ENCODE data around the gene TIMM17A. TPM values are rescaled to one million over a fixed set of nuclear protein-coding genes. Genes with fewer than 3 reads are reported as not detected.
A peak's percentile ranks its signal among the peaks of the same experiment; 100 is the strongest.

The TIMM17A gene
- total RNA-seq, 1 donor from 2014 or later = 37.5 TPM

GRCh38 chr1:201983380-201983805 lies 28.1 kb downstream of the TIMM17A start:
- DNase-seq (ENCODE audit: low spot score) = no peak

- DNase-seq (ENCODE audit: low spot score) = no peak
Observed at GRCh38 chr1:201984446-201984845, 29.1 kb downstream of the TIMM17A start.

DNA sequence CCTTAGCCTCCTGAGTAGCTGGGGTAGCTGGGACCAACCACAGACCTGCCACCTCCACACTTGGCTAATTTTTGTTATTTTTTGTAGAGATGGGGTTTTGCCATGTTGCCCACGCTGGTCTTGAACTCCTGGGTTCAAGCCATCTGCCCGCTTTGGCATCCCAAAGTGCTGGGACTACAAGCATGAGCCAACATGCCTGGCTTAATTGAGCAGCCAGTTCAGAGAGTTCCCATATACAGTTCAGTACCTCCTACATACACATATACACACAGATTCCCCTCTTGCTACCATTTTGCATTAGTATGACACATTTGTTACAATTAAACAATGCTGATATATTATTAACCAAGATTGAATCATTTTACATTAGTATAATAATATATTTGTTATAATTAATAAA lies 30.1 kb downstream of the TIMM17A start:
- no peak for DNase-seq (ENCODE audit: low spot score)

- no peak for DNase-seq (ENCODE audit: low spot score)
Observed at GRCh38 chr1:201988601-201989000, 33.3 kb downstream of the TIMM17A start.

GRCh38 chr1:201989354-201990128 lies 34.2 kb downstream of the TIMM17A start:
- DNase-seq (ENCODE audit: low spot score) = no peak

DNA sequence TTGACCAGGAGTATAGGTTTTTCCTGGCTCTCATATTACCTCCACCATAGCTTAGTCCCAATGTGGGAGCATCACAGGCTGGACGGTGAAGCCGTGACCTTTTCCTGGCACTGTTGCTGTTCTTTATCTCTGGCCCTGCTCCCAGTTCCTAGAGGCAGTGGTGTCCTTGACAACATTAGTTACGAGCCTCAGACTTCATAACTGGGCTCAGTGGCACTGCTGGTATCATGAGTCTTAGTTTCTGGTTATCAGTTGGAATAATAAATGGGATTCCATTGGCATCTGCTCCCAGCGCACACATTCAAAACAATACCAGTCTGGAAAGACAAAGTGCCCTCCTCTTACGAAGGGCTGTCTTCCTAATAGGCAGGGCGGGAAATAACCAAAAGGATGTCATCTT lies 35.1 kb downstream of the TIMM17A start:
- DNase-seq (ENCODE audit: low spot score) = no peak

DNA sequence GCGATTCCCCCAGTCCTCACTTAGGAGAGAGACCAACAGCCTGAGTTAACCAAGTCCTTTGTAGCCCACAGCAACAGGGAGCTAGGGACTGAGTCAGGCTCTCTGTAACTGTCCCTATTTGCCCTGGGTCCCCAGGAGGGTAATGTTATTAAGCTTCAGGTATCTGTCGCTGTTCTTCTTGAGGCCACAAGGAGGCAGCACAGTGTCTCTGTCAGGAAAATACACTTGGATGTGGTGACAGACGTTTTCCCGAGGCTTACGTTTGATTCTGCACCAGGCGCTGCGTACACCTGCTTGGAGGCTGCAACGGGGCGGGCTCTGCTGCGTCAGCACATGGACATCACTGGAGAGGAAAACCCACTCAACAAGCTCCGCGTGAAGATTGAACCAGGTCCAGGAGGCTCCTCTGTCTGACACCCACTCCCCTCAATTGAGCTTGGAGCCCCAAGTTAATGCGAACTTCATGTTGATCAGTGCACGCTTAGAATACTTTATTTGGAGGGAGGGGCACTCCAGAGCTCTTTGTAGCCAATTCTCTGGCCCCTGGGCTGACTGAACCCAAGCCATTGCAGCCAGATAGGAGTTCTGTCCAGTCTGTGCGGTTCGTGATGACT lies 44.4 kb downstream of the TIMM17A start:
- DNase-seq (ENCODE audit: low spot score) = no peak

DNA sequence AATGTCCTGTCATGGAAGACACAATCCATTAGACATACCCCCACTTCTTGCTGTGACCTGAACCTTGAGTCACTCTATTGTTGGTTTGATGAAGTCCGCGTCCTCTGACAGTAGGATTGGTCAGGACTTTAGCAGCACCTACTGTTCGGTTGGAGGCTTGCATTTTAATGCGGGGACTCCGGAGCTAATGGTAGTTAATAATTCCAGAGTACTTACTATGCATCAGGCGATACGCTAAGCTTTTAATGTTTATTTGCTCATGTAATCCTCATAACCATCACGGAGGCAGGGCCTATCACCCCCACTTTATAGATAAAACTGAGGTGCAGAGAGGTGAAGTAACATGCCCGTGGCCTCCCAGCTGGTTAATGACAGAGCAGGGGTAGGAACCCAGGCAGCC lies 47.2 kb downstream of the TIMM17A start:
- no peak for DNase-seq (ENCODE audit: low spot score)

GRCh38 chr1:202004711-202005110 lies 49.4 kb downstream of the TIMM17A start:
- no peak for DNase-seq (ENCODE audit: low spot score)

DNA sequence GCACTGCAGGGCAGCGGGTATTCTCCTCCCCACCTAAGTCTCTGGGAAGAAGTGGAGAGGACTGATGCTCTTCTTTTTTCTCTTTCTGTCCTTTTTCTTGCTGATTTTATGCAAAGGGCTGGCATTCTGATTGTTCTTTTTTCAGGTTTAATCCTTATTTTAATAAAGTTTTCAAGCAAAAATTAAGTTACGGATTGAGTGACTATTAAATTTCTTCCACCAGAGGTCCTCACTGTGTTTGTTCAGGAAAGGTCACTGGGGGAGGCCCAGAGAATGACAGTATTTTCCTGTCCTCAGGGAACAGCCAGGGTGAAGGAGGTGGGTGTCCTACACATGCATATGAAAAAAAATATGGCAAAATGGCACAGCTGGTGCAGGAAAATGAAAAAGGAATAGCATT lies 50.7 kb downstream of the TIMM17A start:
- no peak for DNase-seq (ENCODE audit: low spot score)

DNA sequence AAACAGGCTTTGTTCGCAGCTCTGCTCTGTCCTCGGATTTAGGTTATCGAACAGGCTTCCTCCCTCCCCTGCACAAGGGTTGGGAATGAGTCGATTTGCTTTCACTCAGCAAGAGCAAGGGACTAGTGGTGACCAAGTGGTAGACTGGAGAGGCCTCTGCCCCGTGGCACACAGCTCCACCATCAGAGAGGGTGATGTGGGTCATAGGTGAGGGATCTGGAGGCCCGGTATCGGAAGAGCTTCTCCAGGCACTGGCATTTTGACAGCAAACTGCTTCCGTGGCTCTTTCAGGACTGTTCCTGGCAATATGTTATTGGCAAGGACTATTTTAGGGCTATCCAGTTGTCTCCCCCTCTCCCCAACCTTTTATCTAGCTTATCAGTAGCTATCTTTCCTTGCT lies 52.0 kb downstream of the TIMM17A start:
- DNase-seq (ENCODE audit: low spot score) = no peak

DNA sequence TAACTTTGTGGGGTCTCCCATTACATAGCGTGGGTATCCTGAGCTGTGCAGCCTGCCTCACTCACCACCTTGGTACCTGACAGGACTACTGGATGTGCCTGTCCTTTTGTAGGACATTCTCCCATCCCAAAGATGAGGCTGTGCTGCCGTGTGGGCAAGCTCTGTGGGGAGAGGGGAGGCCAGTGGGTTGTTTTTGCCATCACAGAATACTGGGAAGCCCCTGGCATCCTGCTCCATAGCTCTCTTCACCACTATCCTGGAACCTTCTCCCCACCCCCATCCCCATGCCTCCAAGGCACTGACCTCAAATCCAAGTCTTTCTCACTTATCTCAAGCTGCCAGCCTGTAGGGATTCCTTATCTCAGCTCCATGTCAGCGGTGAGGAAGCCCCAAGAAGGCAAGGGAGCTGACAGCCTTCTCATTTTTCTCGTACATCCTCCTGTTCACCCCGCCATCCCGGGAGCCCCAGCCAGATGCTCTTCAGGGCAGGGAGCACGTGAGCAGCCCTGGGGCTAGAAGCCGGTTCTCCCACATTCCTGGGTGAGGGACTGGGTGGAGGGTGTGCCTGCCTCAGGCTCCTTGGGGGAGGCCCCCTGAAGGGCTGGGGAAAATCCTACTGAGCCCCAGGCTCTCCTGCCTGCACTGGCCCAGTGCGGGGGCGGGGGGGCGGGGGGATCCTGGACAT lies 52.6 kb downstream of the TIMM17A start:
- DNase-seq (ENCODE audit: low spot score) = peak; percentile 88

GRCh38 chr1:202009326-202010179 lies 54.2 kb downstream of the TIMM17A start:
- peak; percentile 89 for DNase-seq (ENCODE audit: low spot score)

- DNase-seq (ENCODE audit: low spot score) = peak; percentile 93
Observed at GRCh38 chr1:202010180-202011015, 55.1 kb downstream of the TIMM17A start, which contains the start of gene ELF3. Gene ELF3, plus strand, starts transcription at chr1:202010587. Its CDS starts 550 bp downstream, at chr1:202011137.

DNA sequence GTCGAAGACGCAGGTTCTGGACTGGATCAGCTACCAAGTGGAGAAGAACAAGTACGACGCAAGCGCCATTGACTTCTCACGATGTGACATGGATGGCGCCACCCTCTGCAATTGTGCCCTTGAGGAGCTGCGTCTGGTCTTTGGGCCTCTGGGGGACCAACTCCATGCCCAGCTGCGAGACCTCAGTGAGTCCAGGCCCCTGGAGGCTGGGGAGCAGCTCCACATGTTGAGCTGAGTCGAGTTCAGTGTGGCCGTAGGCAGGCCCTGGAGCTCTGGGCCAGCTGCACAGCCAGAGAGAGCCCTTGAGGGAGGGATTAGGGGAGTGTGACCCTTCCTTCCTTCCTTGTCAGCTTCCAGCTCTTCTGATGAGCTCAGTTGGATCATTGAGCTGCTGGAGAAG lies 56.7 kb downstream of the TIMM17A start:
- no peak for DNase-seq (ENCODE audit: low spot score)

GRCh38 chr1:202012544-202013478 lies 57.5 kb downstream of the TIMM17A start:
- DNase-seq (ENCODE audit: low spot score) = no peak

- no peak for DNase-seq (ENCODE audit: low spot score)
Observed at GRCh38 chr1:202013603-202014002, 58.3 kb downstream of the TIMM17A start.

DNA sequence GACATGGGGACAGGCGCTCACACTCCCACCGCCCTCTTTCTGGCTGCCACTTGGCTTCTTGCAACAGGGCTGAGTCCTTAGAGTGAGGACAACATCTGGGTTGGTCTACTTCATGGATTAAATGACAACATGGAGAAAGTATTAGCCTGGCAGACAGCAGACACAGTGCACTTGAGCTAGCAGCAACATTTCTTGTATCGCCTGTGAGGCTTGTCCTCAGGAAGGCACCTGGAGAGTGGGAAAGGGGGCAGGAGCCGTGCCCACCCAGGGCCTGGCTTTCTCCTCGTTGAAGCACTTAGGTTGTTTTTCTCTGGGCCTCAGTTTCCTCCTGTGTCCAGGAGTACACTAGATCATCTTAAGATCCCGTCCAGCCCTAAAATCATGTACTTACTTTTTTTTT lies 58.8 kb downstream of the TIMM17A start:
- DNase-seq (ENCODE audit: low spot score) = no peak

DNA sequence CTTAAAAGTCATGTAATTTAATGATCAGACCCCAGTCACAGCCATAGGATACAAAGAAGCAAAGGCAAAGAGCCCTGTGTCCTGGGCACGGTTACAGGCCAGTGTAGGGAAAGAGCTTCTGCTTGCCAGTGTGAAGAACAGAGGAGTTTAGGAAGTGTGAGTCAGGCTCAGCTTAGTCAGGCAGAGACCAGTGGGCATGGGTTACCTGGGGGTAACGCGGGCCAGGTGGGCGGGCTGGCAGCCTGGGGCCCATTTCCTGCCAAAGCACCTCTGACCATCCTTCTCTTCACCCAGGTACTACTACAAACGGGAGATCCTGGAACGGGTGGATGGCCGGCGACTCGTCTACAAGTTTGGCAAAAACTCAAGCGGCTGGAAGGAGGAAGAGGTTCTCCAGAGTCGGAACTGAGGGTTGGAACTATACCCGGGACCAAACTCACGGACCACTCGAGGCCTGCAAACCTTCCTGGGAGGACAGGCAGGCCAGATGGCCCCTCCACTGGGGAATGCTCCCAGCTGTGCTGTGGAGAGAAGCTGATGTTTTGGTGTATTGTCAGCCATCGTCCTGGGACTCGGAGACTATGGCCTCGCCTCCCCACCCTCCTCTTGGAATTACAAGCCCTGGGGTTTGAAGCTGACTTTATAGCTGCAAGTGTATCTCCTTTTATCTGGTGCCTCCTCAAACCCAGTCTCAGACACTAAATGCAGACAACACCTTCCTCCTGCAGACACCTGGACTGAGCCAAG lies 59.8 kb downstream of the TIMM17A start:
- DNase-seq (ENCODE audit: low spot score) = no peak

Data from mucosa of gallbladder (tissue), 1 donor.